Measurements from ENCODE around the gene MCUR1. TPM values are rescaled to one million over a fixed set of nuclear protein-coding genes. Genes with fewer than 3 reads are reported as not detected.

The MCUR1 gene
- 8.6 to 15.9 TPM (median 13.9 TPM) in 5 replicates for total RNA-seq (2022; extraction: Qiagen RNA extraction)

DNA sequence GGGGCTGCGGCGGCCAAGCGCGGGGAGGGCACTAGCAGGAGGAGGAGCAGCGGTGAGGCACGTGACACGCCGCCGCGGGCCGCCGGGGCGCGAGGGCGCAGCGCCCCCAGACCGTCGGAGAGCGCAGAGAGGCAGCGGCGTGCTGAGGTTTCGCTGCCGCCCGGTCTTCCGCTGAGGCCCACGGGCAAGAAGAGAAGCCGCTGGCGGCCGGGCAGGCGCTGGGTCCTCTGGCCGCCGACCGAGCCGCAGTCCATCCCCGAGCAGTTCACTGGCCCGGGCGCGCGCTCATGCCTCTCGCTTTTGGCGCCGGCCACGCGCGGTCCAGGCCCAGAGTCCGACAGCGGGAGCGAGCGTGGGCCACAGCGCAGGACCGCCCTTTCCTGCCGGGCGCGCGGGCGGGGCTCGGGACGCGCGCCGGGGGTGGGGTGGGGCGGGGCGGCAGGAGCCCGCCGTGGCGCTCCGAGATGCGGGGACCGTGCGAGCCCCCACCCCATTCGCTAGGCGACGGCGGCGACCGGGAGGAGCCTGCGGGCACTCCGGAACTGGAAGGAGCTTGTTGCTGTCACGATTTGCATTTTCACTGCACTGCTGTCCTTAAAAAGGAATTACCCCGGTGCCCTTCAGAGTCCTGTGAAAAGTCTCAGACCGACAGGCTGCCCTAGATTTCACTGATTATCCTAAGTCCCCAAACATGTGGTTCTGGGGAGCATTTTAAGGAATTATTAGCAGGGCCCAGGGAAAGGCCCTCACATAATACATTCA, at the start of gene MCUR1:
Gene MCUR1, minus strand, starts transcription at position 382 of the 762 bp plus-strand sequence. Its CDS starts 128 bp downstream, at position 254.

Other genes starting within 250 kb of the MCUR1 start
- gene SIRT5, start 240.0 kb downstream of the MCUR1 start, total RNA-seq (2022; extraction: Qiagen RNA extraction) = 3.7 to 4.7 TPM (median 3.9 TPM) in 5 replicates
- gene NOL7, start 199.2 kb downstream of the MCUR1 start, total RNA-seq (2022; extraction: Qiagen RNA extraction) = 65.3 to 75.0 TPM (median 69.2 TPM) in 5 replicates
- gene RANBP9, start 102.7 kb downstream of the MCUR1 start, total RNA-seq (2022; extraction: Qiagen RNA extraction) = 10.3 to 14.5 TPM (median 12.7 TPM) in 5 replicates
- gene RNF182, start 110.4 kb upstream of the MCUR1 start, total RNA-seq (2022; extraction: Qiagen RNA extraction) = 2.9 to 4.1 TPM (median 3.2 TPM) in 5 replicates